HepG2 (cell line): ENCODE data around the gene CRYAB. TPM values are rescaled to one million over a fixed set of nuclear protein-coding genes. Genes with fewer than 3 reads are reported as not detected.

ENCODE experiments used
- ATAC-seq: fragments of 200-7000 bp; cut with Tn5 transposase; 3 replicates; pipeline ENCODE4 v1.9.1; 2020; ENCODE audit warnings: mild to moderate bottlenecking, moderate library complexity
- BruUV-seq: library from RNA; stranded (reverse); fragments of 400-500 nt; replicated peaks from 2 replicates; lab custom pipeline; 2021; lab: Mats Ljungman, UMichigan
- CTCF ChIA-PET: fragments of 300-600 bp; formaldehyde crosslinking; extraction: SDS; loops from one replicate; lab custom pipeline; 2021; ENCODE audit warnings: low total read pairs, inconsistent platforms, low intra/inter-chr PET ratio; lab: Yijun Ruan, JAX
- POLR2A ChIA-PET: fragments of 350-600 bp; sonication (Branson Sonifier 250); formaldehyde crosslinking; loops from one replicate; lab custom pipeline; 2020; ENCODE audit warnings: antibody characterized with exemption, inconsistent platforms; lab: Yijun Ruan, JAX
- DNase-seq: peaks from one replicate; pipeline ENCODE4 v3.0.0-alpha.2; 2015; ENCODE audit warnings: low spot score
- FAIRE-seq: peaks from 3 replicates; lab custom pipeline; 2011; peaks lifted over from hg19 to GRCh38; lab: Jason Lieb, UNC
- H2AFZ ChIP-seq: one replicate; pipeline ENCODE4 v1.6.1; 2011; ENCODE audit warnings: low read length, inconsistent platforms
- H3K27ac ChIP-seq: fragments of 300-600 bp; 3 replicates; pipeline ENCODE4 v1.8.0; 2011; ENCODE audit warnings: mixed run types, mild to moderate bottlenecking, mixed read lengths, low read length, inconsistent platforms; ENCODE audit not compliant: insufficient read depth; ENCODE audit errors: extremely low read length
- H3K27me3 ChIP-seq, 2 experiments: fragments of 200-600 bp in 1 of 2; 2 replicates in 1 of 2; 3 replicates in 1 of 2; pipeline versions ENCODE4 v1.6.0 to v1.8.0; 2011; ENCODE audit warnings: low read length in 2 of 2, mild to moderate bottlenecking in 2 of 2, moderate library complexity in 2 of 2, inconsistent platforms in 1 of 2; ENCODE audit not compliant: insufficient read depth in 2 of 2, control insufficient read depth in 1 of 2
- H3K36me3 ChIP-seq, 2 experiments: fragments of 200-600 bp in 1 of 2; replicated peaks in 1 of 2; 2 replicates in 1 of 2; 3 replicates in 1 of 2; pipeline versions ENCODE4 v1.5.1 to v1.8.0; 2011; ENCODE audit warnings: low read length in 2 of 2, inconsistent platforms in 1 of 2; ENCODE audit not compliant: insufficient read depth in 2 of 2, control insufficient read depth in 1 of 2
- H3K4me1 ChIP-seq: 2 replicates; pipeline ENCODE4 v1.5.1; 2012; ENCODE audit warnings: low read length, inconsistent platforms; ENCODE audit not compliant: insufficient read depth
- H3K4me2 ChIP-seq: 2 replicates; pipeline ENCODE4 v1.6.0; 2011; ENCODE audit warnings: low read depth, low read length, inconsistent platforms
- H3K4me3 ChIP-seq, 3 experiments: fragments of 200-600 bp in 1 of 3; sonication (generic), shearing (Covaris generic) in 1 of 3; replicated peaks in 1 of 3; 2 replicates each; pipeline ENCODE4 v1.5.1; 2011 to 2016; ENCODE audit warnings: low read length in 3 of 3, inconsistent platforms in 2 of 3, low read depth in 2 of 3, mild to moderate bottlenecking in 2 of 3, control low read depth in 1 of 3, mixed read lengths in 1 of 3; ENCODE audit not compliant: insufficient read depth in 1 of 3
- H3K79me2 ChIP-seq: one replicate; pipeline ENCODE4 v1.6.1; 2011; ENCODE audit warnings: low read length, inconsistent platforms; ENCODE audit not compliant: insufficient read depth
- H3K9ac ChIP-seq: 2 replicates; pipeline ENCODE4 v1.6.0; 2011; ENCODE audit warnings: mild to moderate bottlenecking, low read depth, low read length, inconsistent platforms; ENCODE audit not compliant: insufficient read depth
- H3K9me3 ChIP-seq: 2 replicates; pipeline ENCODE4 v1.5.1; 2012; ENCODE audit warnings: mild to moderate bottlenecking, low read length
- H4K20me1 ChIP-seq: 2 replicates; pipeline ENCODE4 v1.6.0; 2011; ENCODE audit warnings: inconsistent platforms, mild to moderate bottlenecking, low read length, moderate library complexity; ENCODE audit not compliant: insufficient read depth
- MIXL1 ChIP-seq: IDR thresholded peaks from 2 replicates; pipeline ENCODE4 v1.6.1; 2016
- ZNF20 ChIP-seq: sonication (generic); formaldehyde crosslinking; IDR thresholded peaks from 2 replicates; pipeline ENCODE4 v1.4.0; 2020; ENCODE audit warnings: mild to moderate bottlenecking, moderate library complexity, missing genetic modification reagents
- ZNF451 ChIP-seq: sonication (generic); formaldehyde crosslinking; IDR thresholded peaks from 2 replicates; pipeline ENCODE4 v1.5.0; 2020; ENCODE audit warnings: mild to moderate bottlenecking, missing genetic modification reagents
- ZNF567 ChIP-seq: sonication (generic); formaldehyde crosslinking; IDR thresholded peaks from 2 replicates; pipeline ENCODE4 v1.8.1; 2023; ENCODE audit warnings: mild to moderate bottlenecking, missing genetic modification reagents, borderline replicate concordance
- ZNF616 ChIP-seq: sonication (generic); formaldehyde crosslinking; IDR thresholded peaks from 2 replicates; pipeline ENCODE4 v1.5.0; 2020; ENCODE audit warnings: low read depth, mild to moderate bottlenecking, missing genetic modification reagents
- ZNF703 ChIP-seq: sonication (generic); formaldehyde crosslinking; IDR thresholded peaks from 2 replicates; pipeline ENCODE4 v1.5.1; 2020; ENCODE audit warnings: missing genetic modification reagents, mild to moderate bottlenecking, moderate library complexity, borderline replicate concordance
- in situ Hi-C: cut with HindIII; loops from 2 replicates; pipeline ENCODE4 v1.10.0; 2017; ENCODE audit warnings: low pct_unique_long_range_greater_than_20kb; ENCODE audit not compliant: extremely low pct_ligation_motif_present
- intact Hi-C: fragments of 100-400 bp; cut with micrococcal nuclease; formaldehyde crosslinking; loops from one replicate; pipeline ENCODE4 v1.10.0; 2022; ENCODE audit not compliant: unreplicated experiment
- polyA plus RNA-seq, 8 experiments: library from polyadenylated mRNA; depleted of rRNA in 3 of 8; stranded (reverse) in 7 of 8; unstranded in 1 of 8; fragments of >200 nt; fragmentation: Illumina TruSeq in 4 of 8; extraction: Trizol in 4 of 8; gene quantifications; 2 replicates each; pipeline versions ENCODE4 v1.2.1 to v1.2.3, GENCODE V29; 2011 to 2016; ENCODE audit warnings: low read depth in 4 of 8, missing spikeins in 1 of 8, mixed read lengths in 1 of 8; ENCODE audit not compliant: insufficient read depth in 1 of 8
- total RNA-seq, 5 experiments: library from RNA; depleted of rRNA; stranded (reverse); fragments of >200 nt; fragmentation: Illumina TruSeq; extraction: Trizol; gene quantifications; 2 replicates each; pipeline ENCODE4 v1.2.3, GENCODE V29; 2016; ENCODE audit warnings: low read depth in 1 of 5
- TF ChIP-seq, protein P1 (sequence below): sonication (generic); formaldehyde crosslinking; IDR thresholded peaks from 2 replicates; pipeline ENCODE4 v1.9.0; 2021; ENCODE audit warnings: missing genetic modification reagents, mild to moderate bottlenecking, borderline replicate concordance
- TF ChIP-seq, protein P2 (sequence below): IDR thresholded peaks from 2 replicates; pipeline ENCODE4 v1.6.1; 2016; ENCODE audit warnings: mild to moderate bottlenecking, missing biosample characterization, missing genetic modification reagents
- TF ChIP-seq, protein P3 (sequence below): sonication (generic); formaldehyde crosslinking; IDR thresholded peaks from 2 replicates; pipeline ENCODE4 v1.5.0; 2020; ENCODE audit warnings: missing genetic modification reagents

CRYAB gene
- total and polyA plus RNA-seq, 2 of the 13 experiments (the other 11 are each of a cell fraction or from before 2014, with no cell fraction given) = 0.55 to 1.1 TPM

DNA sequence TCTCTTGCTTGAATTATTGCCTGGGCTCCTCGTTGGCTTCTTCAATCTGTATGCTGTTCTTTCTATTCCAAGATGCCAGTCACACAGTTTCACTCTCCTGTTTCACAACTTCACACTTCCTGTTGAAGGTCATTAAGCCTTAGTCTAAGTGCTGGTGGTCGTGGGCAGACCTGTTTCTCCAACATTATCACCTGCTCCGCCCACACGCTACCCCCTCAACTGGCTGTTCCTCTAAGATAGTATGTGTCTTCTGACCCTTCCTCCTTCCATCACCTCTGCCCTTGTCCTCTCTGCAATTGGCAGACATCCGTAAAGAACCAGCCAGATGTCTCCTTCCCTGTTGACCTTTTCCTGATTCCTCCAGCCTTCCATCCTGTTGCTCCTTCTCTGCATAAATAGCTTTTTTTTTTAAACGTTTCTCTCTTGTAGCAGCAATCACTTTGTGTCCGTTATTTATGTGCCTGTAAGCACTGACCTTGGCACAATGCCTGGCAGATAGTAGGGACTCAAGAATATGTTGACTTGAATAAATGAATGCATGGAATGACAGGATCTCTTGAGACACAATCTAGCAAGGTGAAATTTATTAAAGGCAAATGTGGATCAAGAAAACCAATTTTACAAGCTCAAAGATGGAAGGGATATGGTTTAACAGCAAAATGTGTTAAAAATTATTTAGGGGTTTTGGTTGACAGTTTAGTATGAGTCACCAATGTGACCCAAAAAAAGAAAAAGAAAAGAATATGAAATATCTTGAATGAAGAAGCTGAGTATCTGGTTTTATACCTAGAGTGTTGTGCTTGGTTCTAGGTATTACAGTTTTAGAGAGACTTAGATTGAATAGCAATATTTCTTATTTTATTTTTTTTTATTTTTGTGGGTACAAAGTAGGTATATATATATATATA lies 38.2 kb upstream of the CRYAB start (continued):
- no peak for TF ChIP-seq ZNF616 (CRISPR knock-in tag)
- no peak for TF ChIP-seq ZNF567 (CRISPR knock-in tag)
- no peak for TF ChIP-seq ZNF20 (CRISPR knock-in tag)
- TF ChIP-seq, protein P1, sequence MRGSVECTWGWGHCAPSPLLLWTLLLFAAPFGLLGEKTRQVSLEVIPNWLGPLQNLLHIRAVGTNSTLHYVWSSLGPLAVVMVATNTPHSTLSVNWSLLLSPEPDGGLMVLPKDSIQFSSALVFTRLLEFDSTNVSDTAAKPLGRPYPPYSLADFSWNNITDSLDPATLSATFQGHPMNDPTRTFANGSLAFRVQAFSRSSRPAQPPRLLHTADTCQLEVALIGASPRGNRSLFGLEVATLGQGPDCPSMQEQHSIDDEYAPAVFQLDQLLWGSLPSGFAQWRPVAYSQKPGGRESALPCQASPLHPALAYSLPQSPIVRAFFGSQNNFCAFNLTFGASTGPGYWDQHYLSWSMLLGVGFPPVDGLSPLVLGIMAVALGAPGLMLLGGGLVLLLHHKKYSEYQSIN (CRISPR knock-in tag) = no peak

DNA sequence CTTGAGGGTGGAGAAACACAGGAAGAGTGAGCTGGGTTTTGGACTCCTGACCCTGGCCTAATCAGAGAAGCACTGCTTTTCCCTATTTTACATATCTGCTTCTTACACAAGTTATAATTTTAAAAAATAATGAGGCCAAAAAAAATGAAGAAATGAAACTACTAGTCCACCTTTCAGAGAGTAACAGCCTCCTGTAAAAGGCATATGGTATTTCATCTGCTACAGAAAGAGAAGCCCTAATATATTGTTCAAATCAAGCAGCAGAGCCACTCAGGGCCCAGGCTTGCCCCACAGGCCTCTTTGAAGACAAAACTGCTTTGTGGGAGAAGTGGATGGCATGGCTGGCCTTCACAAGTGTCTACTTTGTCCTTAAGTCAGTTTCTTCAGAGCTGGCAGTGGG lies 35.6 kb upstream of the CRYAB start:
- no peak for TF ChIP-seq ZNF451 (CRISPR knock-in tag)
- no peak for TF ChIP-seq MIXL1 (CRISPR knock-in tag)
- TF ChIP-seq ZNF703 = no peak
- TF ChIP-seq, protein P2, sequence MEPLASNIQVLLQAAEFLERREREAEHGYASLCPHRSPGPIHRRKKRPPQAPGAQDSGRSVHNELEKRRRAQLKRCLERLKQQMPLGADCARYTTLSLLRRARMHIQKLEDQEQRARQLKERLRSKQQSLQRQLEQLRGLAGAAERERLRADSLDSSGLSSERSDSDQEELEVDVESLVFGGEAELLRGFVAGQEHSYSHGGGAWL (CRISPR knock-in tag) = no peak
- TF ChIP-seq, protein P3, sequence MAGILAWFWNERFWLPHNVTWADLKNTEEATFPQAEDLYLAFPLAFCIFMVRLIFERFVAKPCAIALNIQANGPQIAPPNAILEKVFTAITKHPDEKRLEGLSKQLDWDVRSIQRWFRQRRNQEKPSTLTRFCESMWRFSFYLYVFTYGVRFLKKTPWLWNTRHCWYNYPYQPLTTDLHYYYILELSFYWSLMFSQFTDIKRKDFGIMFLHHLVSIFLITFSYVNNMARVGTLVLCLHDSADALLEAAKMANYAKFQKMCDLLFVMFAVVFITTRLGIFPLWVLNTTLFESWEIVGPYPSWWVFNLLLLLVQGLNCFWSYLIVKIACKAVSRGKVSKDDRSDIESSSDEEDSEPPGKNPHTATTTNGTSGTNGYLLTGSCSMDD (CRISPR knock-in tag) = no peak
- TF ChIP-seq, all 625 proteins: peak for 0
- Histone ChIP-seq H2AFZ (no peak overlapping the region), H3K9ac (no peak overlapping the region), H3K36me3 (0 out of 5 replicates have a peak, but pooled peaks cover 0 to 7% of the 10 kb centered on the region in 2 experiments), H3K27me3 (no peaks in the 10 kb centered on the region), H3K79me2 (no peaks in the 10 kb centered on the region), H3K4me2 (no peak overlapping the region), H4K20me1 (no peaks in the 10 kb centered on the region), H3K4me3 (no peak overlapping the region), H3K9me3 (no peaks in the 10 kb centered on the region), H3K4me1 (peaks cover 24% of the 10 kb centered on the region), H3K27ac (peak overlapping the region; percentile 8)
- ChIA-PET POLR2A (no interaction called here), CTCF (no interaction called here)
- intact Hi-C loops (no loop called here), in situ Hi-C loops (no loop called here)
- FAIRE-seq = no peak
- no TSS peak for BruUV-seq
- no peak for DNase-seq
- ATAC-seq = no peak
